ENCODE data around the gene UQCRC1.

Gene UQCRC1

GRCh38 chr3:48633256-48633655, 23.8 kb upstream of the UQCRC1 start:
- no peak for DNase-seq

- DNase-seq, result no peak
Measured at GRCh38 chr3:48631516-48632448, 22.3 kb upstream of the UQCRC1 start.

GRCh38 chr3:48630833-48631232, 21.4 kb upstream of the UQCRC1 start:
- no peak for DNase-seq

- no peak for DNase-seq
Measured at GRCh38 chr3:48630407-48630806, 21.0 kb upstream of the UQCRC1 start.

- no peak for DNase-seq
Measured at GRCh38 chr3:48629894-48630293, 20.4 kb upstream of the UQCRC1 start.

GRCh38 chr3:48628277-48629017, 19.0 kb upstream of the UQCRC1 start:
- DNase-seq, result no peak

GRCh38 chr3:48625600-48625999, 16.2 kb upstream of the UQCRC1 start:
- no peak for DNase-seq

- no peak for DNase-seq
Measured at GRCh38 chr3:48624767-48625166, 15.3 kb upstream of the UQCRC1 start.

GRCh38 chr3:48623851-48624547, 14.6 kb upstream of the UQCRC1 start:
- DNase-seq, result no peak

GRCh38 chr3:48621461-48621869, 12.0 kb upstream of the UQCRC1 start, which contains the start of gene TMEM89:
TMEM89 (minus strand) TSS chr3:48621769; CDS start chr3:48621756, 13 bp downstream.
- DNase-seq, result no peak

- DNase-seq, result no peak
Measured at GRCh38 chr3:48619541-48620524, 10.4 kb upstream of the UQCRC1 start.

GRCh38 chr3:48617559-48617958, 8.1 kb upstream of the UQCRC1 start:
- DNase-seq, result no peak

- DNase-seq, result no peak
Measured at GRCh38 chr3:48614044-48614443, 4.6 kb upstream of the UQCRC1 start.

- no peak for DNase-seq
Measured at GRCh38 chr3:48612309-48612708, 2.9 kb upstream of the UQCRC1 start.

- DNase-seq, result no peak
Measured at GRCh38 chr3:48607519-48607918, 1.9 kb downstream of the UQCRC1 start.

- DNase-seq, result no peak
Measured at GRCh38 chr3:48601622-48601994, 7.8 kb downstream of the UQCRC1 start.

GRCh38 chr3:48600711-48601621, 8.5 kb downstream of the UQCRC1 start:
- DNase-seq, result no peak

GRCh38 chr3:48599509-48600285, 9.7 kb downstream of the UQCRC1 start:
- no peak for DNase-seq

- no peak for DNase-seq
Measured at GRCh38 chr3:48599077-48599501, 10.4 kb downstream of the UQCRC1 start.
